Measurements from ENCODE around the gene ACP3. TPM values are rescaled to one million over a fixed set of nuclear protein-coding genes. Genes with fewer than 3 reads are reported as not detected.
A peak's percentile ranks its signal among the peaks of the same experiment; 100 is the strongest.

Gene ACP3
- total RNA-seq, result 10 to 100 TPM; 22.1 to 83.6 (median 40.5) TPM

GRCh38 chr3:132317229-132317948 lies at the start of gene ACP3:
ACP3 (plus strand) TSS chr3:132317407; CDS start chr3:132317457, 50 bp downstream.
- no peak for DNase-seq
- TF ChIP-seq CTCF (IDR thresholded peaks at IDR 0.05), result no peak
- peak in 1 of 4 donors; percentile 28 for TF ChIP-seq POLR2A (IDR thresholded peaks at IDR 0.05)
- H3K4me3 ChIP-seq, result peak within 1 kb of the TSS; percentile 16 to 56 (median 38)
- no peaks in the 10 kb centered on the region for H3K36me3 ChIP-seq
- intact Hi-C loops (cut with DNase I), result no loop called here
- no peaks in the 10 kb centered on the region for H3K27me3 ChIP-seq
- H3K27ac ChIP-seq, result peak within 1 kb of the TSS; percentile 79 to 88 (median 85)
- peaks cover 3 to 71% (median 5%) of the 10 kb centered on the region in 3 donors for H3K4me1 ChIP-seq
- no peaks in the 10 kb centered on the region for H3K9me3 ChIP-seq
- 6 to 12% methylated on average over 6 of the region's 6 CpGs for WGBS, 2 donors

- H3K9me3 ChIP-seq, result no peaks in the 10 kb centered on the region
- DNase-seq, result no peak
- H3K4me1 ChIP-seq, result peaks cover 0 to 20% (median 0%) of the 10 kb centered on the region in 3 donors
- TF ChIP-seq CTCF (IDR thresholded peaks at IDR 0.05), result peak in 3 of 6 experiments; percentile 9 to 54 (median 29)
- TF ChIP-seq POLR2A (IDR thresholded peaks at IDR 0.05), result no peak
- H3K36me3 ChIP-seq, result no peaks in the 10 kb centered on the region
- H3K27ac ChIP-seq, result no peak overlapping the region
- H3K27me3 ChIP-seq, result no peaks in the 10 kb centered on the region
- no peak overlapping the region for H3K4me3 ChIP-seq
- 58 to 62% methylated on average over 2 of the region's 2 CpGs for WGBS, 2 donors
- intact Hi-C loops (cut with DNase I), result no loop called here
Measured at GRCh38 chr3:132268956-132269355, 48.3 kb upstream of the ACP3 start.

GRCh38 chr3:132273036-132273435 lies 44.2 kb upstream of the ACP3 start:
- Histone ChIP-seq H3K9me3 (peaks cover 0 to 11% (median 6%) of the 10 kb centered on the region in 3 donors), H3K36me3 (no peaks in the 10 kb centered on the region), H3K27ac (no peak overlapping the region), H3K27me3 (no peaks in the 10 kb centered on the region), H3K4me3 (no peak overlapping the region), H3K4me1 (no peaks in the 10 kb centered on the region)
- intact Hi-C loops (cut with DNase I), result no loop called here
- DNase-seq, result no peak
- WGBS, 2 donors, result 60 to 68% methylated on average over 5 to 6 of the region's 6 CpGs
- TF ChIP-seq POLR2A (IDR thresholded peaks at IDR 0.05) (no peak), CTCF (IDR thresholded peaks at IDR 0.05) (no peak)

GRCh38 chr3:132276228-132276906 lies 40.8 kb upstream of the ACP3 start:
- H3K9me3 ChIP-seq, result peaks cover 0 to 11% (median 6%) of the 10 kb centered on the region in 3 donors
- no peak for TF ChIP-seq POLR2A (IDR thresholded peaks at IDR 0.05)
- TF ChIP-seq CTCF (IDR thresholded peaks at IDR 0.05), result no peak
- H3K27ac ChIP-seq, result no peak overlapping the region
- intact Hi-C loops (cut with DNase I), result no loop called here
- no peaks in the 10 kb centered on the region for H3K4me1 ChIP-seq
- H3K4me3 ChIP-seq, result no peak overlapping the region
- no peak for DNase-seq
- WGBS, 2 donors, result 82 to 83% methylated on average over 4 to 5 of the region's 5 CpGs
- no peaks in the 10 kb centered on the region for H3K36me3 ChIP-seq
- H3K27me3 ChIP-seq, result no peaks in the 10 kb centered on the region

- no peaks in the 10 kb centered on the region for H3K36me3 ChIP-seq
- WGBS, 2 donors, result 75 to 76% methylated on average over 2 of the region's 2 CpGs
- H3K4me3 ChIP-seq, result no peak overlapping the region
- intact Hi-C loops (cut with DNase I), result no loop called here
- no peaks in the 10 kb centered on the region for H3K27me3 ChIP-seq
- no peak overlapping the region for H3K27ac ChIP-seq
- no peaks in the 10 kb centered on the region for H3K4me1 ChIP-seq
- H3K9me3 ChIP-seq, result peaks cover 0 to 11% (median 6%) of the 10 kb centered on the region in 3 donors
- TF ChIP-seq CTCF (IDR thresholded peaks at IDR 0.05) (no peak), POLR2A (IDR thresholded peaks at IDR 0.05) (no peak)
- no peak for DNase-seq
Measured at GRCh38 chr3:132279030-132279429, 38.2 kb upstream of the ACP3 start.
